Testis (tissue), 3 donors: ENCODE measurements around the gene AQP5. TPM values are rescaled to one million over a fixed set of nuclear protein-coding genes. Genes with fewer than 3 reads are reported as not detected.

Experiments
- DNase-seq: peaks from one replicate; pipeline ENCODE4 v3.0.0-alpha.2; 2019
- H3K27ac ChIP-seq, 2 donors: fragments of 200-600 bp; sonication (generic); one replicate each; pipeline ENCODE4 v1.5.1; 2019
- H3K27me3 ChIP-seq: fragments of 200-600 bp; sonication (generic); one replicate; pipeline ENCODE4 v1.5.1; 2019
- H3K36me3 ChIP-seq: fragments of 200-600 bp; sonication (generic); one replicate; pipeline ENCODE4 v1.5.1; 2017; ENCODE audit warnings: low read depth; ENCODE audit errors: missing control alignments
- H3K4me1 ChIP-seq: fragments of 200-600 bp; sonication (generic); one replicate; pipeline ENCODE4 v1.5.1; 2019
- H3K4me3 ChIP-seq, 2 donors: fragments of 200-600 bp; sonication (generic); one replicate each; pipeline ENCODE4 v1.5.1; 2017 to 2019
- H3K9me3 ChIP-seq: fragments of 200-600 bp; sonication (generic); one replicate; pipeline ENCODE4 v1.5.1; 2017
- POLR2A ChIP-seq: fragments of 450-650 bp; IDR thresholded peaks from one replicate; pipeline ENCODE4 v1.6.1; 2017; ENCODE audit warnings: antibody characterized with exemption, mild to moderate bottlenecking, moderate library complexity
- WGBS, 2 donors: methylation state at CpG; one replicate each; pipeline ENCODE4 v1.1.5; 2018; 5-methylcytosine and 5-hydroxymethylcytosine counted together
- intact Hi-C: fragments of 100-400 bp; cut with DNase I; formaldehyde crosslinking; loops from one replicate; pipeline ENCODE4 v1.15.1; 2023; ENCODE audit warnings: low total_unique reads
- polyA plus RNA-seq: library from polyadenylated mRNA; stranded (reverse); fragments of 350-450 nt; fragmentation: Illumina TruSeq; extraction: RNeasy Lipid Tissue Mini Kit (QIAGEN cat#74804); gene quantifications from one replicate; pipeline ENCODE4 v1.2.3, GENCODE V29; 2014; ENCODE audit warnings: low read depth, low replicate concordance; ENCODE audit not compliant: insufficient read depth
- total RNA-seq, 2 donors: library from RNA; depleted of rRNA; stranded (reverse); fragments of >200 nt; gene quantifications; one replicate each; pipeline ENCODE4 v1.2.3, GENCODE V29; 2016
- TF ChIP-seq, protein P1 (sequence below), 3 experiments: fragments of 450-650 bp in 2 of 3; fragments of 200-600 bp in 1 of 3; sonication (generic) in 1 of 3; IDR thresholded peaks; one replicate each; pipeline ENCODE4 v1.5.1; 2016 to 2019; ENCODE audit warnings: antibody characterized with exemption in 3 of 3, mild to moderate bottlenecking in 2 of 3, moderate library complexity in 1 of 3

The AQP5 gene
- total and polyA plus RNA-seq, 3 donors from 2014 or later, result 128 to 414 (median 134) TPM

DNA sequence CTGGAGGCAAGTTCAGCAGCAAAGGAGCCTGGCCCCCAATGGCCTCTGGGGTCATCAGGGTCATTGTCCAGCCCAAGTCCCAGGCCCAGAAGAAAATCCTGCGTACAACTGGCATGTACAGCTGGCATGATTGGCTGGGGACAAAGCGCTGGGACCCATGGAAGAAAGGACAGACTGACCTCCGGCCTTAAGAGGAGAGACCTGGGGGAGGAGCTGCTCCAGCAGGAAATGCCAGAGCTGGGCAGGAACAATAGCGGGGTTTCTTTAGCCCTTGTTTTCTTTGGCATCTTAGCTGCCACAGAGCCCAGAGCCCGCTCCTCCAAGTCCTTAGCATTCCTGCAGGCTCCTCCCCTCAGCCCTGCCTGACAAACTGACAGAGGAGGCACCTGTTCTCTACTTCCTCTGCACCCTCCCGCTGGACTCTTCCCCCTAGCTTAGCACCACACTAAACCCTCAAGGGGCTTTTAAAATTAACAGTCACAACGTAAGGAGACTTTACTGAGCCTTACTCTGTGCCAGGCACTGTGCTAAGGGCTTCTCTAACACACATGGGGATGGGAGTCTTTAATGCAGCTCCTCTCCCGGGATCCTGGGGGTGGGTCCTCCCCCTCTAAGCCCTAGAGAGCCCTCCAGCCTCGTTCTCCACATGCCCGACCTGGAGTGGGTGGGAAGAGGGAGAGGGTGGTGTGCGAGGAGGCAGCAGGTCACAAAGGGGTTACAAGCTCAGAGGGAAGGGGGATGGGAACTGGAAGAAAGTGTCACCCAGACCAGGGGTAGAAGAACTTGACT, 1.8 kb upstream of the AQP5 start:
- DNase-seq, result peak; percentile 37
- Histone ChIP-seq H3K27me3 (no peaks in the 10 kb centered on the region), H3K4me3 (no peak overlapping the region), H3K27ac (no peak overlapping the region), H3K9me3 (no peaks in the 10 kb centered on the region), H3K4me1 (peaks cover 15% of the 10 kb centered on the region), H3K36me3 (no peaks in the 10 kb centered on the region)
- intact Hi-C loops, result loop anchor here (10.0 kb wide), 1 partner anchor 95 kb away; no protein-coding TSS in a partner anchor
- TF ChIP-seq, protein P1, sequence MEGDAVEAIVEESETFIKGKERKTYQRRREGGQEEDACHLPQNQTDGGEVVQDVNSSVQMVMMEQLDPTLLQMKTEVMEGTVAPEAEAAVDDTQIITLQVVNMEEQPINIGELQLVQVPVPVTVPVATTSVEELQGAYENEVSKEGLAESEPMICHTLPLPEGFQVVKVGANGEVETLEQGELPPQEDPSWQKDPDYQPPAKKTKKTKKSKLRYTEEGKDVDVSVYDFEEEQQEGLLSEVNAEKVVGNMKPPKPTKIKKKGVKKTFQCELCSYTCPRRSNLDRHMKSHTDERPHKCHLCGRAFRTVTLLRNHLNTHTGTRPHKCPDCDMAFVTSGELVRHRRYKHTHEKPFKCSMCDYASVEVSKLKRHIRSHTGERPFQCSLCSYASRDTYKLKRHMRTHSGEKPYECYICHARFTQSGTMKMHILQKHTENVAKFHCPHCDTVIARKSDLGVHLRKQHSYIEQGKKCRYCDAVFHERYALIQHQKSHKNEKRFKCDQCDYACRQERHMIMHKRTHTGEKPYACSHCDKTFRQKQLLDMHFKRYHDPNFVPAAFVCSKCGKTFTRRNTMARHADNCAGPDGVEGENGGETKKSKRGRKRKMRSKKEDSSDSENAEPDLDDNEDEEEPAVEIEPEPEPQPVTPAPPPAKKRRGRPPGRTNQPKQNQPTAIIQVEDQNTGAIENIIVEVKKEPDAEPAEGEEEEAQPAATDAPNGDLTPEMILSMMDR (IDR thresholded peaks at IDR 0.05), result no peak
- TF ChIP-seq POLR2A, result no peak
- WGBS, 2 donors, result 50 to 64% methylated on average over 10 to 11 of the region's 11 CpGs

DNA sequence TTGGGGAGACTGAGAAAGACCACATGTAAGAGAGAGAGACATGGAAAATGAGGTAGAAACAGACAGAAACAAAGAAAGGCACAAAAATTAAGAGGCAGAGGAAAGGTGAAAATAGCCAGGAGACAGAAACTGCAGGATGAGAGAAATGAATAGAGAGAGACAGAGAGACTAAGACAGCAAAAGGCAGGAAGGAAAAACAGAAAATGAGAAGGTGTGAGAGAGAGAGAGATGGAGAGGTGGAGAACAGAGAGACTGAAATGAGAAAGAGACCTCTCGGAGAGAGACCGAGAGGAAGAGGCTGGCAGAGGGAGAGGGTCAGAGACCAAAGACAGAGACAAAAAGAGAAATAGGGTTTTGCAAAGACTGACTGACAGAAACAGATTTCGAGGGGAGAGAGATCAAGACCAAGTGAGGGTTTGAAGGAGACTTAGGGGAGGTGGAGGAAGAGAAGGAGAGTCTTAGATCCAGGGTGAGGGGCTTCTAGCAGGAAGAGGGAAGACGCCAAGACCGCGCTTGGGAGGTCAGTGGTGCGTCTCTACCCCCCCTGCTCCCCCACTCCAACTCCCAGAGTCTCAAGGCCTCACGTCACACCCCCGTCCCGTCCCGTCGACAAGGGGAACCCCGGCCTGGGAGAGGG, 1.1 kb upstream of the AQP5 start:
- H3K27ac ChIP-seq, result no peak overlapping the region
- H3K4me3 ChIP-seq, result peak overlapping the region; percentile 29 to 47
- no peak for DNase-seq
- WGBS, 2 donors, result 28 to 61% methylated on average over 7 to 13 of the region's 13 CpGs
- no peaks in the 10 kb centered on the region for H3K36me3 ChIP-seq
- H3K9me3 ChIP-seq, result no peaks in the 10 kb centered on the region
- TF ChIP-seq, protein P1 (IDR thresholded peaks at IDR 0.05), result no peak
- TF ChIP-seq POLR2A, result no peak
- no peaks in the 10 kb centered on the region for H3K27me3 ChIP-seq
- intact Hi-C loops, result no loop called here
- peaks cover 15% of the 10 kb centered on the region for H3K4me1 ChIP-seq

DNA sequence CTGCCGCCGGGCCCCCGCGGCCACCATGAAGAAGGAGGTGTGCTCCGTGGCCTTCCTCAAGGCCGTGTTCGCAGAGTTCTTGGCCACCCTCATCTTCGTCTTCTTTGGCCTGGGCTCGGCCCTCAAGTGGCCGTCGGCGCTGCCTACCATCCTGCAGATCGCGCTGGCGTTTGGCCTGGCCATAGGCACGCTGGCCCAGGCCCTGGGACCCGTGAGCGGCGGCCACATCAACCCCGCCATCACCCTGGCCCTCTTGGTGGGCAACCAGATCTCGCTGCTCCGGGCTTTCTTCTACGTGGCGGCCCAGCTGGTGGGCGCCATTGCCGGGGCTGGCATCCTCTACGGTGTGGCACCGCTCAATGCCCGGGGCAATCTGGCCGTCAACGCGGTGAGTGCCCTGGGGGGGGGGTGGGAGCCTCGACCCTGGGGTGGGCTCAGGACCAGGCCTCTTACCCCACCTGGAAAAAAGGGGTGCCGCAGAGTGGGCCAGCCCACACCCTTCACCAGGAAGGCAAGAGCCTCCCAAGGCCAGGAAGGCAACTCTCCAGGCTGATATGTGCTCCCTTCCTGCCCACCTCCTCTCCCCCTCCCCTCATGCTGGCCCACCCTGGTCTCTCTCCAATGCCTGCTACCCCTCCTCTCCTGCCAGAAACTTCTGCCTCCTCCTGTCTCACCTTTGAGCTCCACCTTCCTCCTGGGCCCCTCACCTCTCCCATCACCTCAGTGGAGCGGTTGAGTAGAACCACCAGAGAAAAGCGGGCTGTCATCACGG, 507 bp downstream of the AQP5 start:
- TF ChIP-seq, protein P1 (IDR thresholded peaks at IDR 0.05), result no peak
- TF ChIP-seq POLR2A, result no peak
- H3K4me3 ChIP-seq, result no peak overlapping the region
- H3K27me3 ChIP-seq, result no peaks in the 10 kb centered on the region
- no peaks in the 10 kb centered on the region for H3K36me3 ChIP-seq
- no peaks in the 10 kb centered on the region for H3K9me3 ChIP-seq
- intact Hi-C loops, result no loop called here
- DNase-seq, result no peak
- H3K4me1 ChIP-seq, result peaks cover 16% of the 10 kb centered on the region
- no peak overlapping the region for H3K27ac ChIP-seq
- WGBS, 2 donors, result 59 to 85% methylated on average over 15 to 33 of the region's 37 CpGs

DNA sequence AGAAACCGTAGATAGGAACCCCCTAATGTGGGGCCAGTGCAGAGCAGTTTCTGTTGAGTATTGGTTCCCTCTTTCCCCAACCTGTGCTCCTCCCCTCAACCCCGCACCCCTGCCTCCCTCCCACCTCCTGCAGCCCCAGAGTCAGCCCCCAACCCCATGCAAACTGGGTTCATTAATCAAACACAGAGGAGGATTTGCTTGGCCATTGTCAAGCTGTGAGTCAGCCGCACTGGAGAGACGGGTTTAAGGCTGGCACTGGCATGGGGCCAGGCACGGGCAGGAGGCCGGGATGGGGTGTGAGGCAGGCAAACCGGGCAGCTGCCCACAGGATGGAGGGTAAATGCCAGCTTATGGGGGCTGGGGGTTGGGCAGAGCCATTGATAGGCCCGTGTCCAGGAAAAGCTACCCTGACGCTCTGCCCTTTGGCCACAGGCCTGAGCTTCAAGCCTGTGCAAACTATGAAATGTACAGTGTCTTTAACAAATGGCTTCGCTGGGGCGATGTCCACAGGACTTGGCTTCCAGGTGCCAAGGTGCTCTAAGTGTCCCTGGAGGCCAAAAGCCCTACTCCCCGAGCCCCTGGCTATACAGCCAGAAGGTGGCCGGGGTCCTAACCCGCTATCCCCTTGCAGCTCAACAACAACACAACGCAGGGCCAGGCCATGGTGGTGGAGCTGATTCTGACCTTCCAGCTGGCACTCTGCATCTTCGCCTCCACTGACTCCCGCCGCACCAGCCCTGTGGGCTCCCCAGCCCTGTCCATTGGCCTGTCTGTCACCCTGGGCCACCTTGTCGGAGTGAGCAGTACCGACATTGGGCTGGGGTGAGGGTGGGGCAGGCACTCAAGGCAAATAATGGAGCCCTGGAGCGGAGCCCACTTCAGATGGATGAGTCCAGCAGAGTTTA, 1.4 kb downstream of the AQP5 start:
- intact Hi-C loops, result no loop called here
- no peak overlapping the region for H3K4me3 ChIP-seq
- 77 to 81% methylated on average over 21 of the region's 21 CpGs for WGBS, 2 donors
- no peaks in the 10 kb centered on the region for H3K27me3 ChIP-seq
- peaks cover 23% of the 10 kb centered on the region for H3K4me1 ChIP-seq
- H3K27ac ChIP-seq, result no peak overlapping the region
- DNase-seq, result peak; percentile 49
- TF ChIP-seq POLR2A, result no peak
- TF ChIP-seq, protein P1 (IDR thresholded peaks at IDR 0.05), result no peak
- H3K9me3 ChIP-seq, result no peaks in the 10 kb centered on the region
- H3K36me3 ChIP-seq, result no peaks in the 10 kb centered on the region
